ENCODE data around the gene DACH2.

DACH2 gene

DNA sequence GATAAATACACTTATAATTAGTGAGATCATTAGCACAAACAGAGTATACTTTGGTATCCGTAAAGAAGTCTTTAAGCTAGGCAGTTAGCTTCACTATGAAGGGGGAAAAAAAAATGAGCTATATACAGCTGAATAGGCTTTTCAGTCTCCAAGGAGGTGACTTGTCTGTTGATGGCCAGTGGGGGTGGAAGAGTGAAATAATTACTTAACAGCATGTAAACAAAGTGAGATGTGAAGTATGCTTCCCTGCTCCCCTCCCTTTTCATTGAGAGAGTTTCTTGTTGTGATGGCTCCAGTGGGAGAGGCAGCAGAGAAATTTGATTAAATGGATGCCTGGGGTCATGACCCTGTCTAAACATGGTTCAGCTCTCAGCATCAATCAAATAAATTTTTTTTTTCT is 180.9 kb downstream of the DACH2 start:
- no peak for DNase-seq

GRCh38 chrX:86348669-86349068 is 200.4 kb downstream of the DACH2 start:
- DNase-seq: peak; percentile 11

DNA sequence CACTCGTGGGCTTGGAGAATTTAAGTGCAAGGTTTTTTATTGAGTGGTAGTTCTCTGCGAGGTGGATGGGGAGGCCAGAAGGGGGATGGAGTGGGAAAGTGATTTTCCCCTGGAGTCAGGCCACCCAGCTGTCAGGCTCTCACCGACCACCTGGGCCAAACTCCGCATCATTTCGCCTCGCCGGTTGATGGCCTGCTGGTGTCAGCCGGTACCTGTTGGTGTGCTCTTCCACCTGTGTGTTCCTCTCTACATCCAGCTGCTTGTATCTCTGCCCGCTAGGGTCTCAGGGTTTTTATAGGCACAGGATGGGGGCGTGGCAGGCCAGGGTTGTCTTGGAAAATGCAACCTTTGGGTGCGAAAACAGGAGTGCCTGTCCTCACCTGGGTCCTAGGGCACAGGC is 200.9 kb downstream of the DACH2 start:
- DNase-seq: no peak

DNA sequence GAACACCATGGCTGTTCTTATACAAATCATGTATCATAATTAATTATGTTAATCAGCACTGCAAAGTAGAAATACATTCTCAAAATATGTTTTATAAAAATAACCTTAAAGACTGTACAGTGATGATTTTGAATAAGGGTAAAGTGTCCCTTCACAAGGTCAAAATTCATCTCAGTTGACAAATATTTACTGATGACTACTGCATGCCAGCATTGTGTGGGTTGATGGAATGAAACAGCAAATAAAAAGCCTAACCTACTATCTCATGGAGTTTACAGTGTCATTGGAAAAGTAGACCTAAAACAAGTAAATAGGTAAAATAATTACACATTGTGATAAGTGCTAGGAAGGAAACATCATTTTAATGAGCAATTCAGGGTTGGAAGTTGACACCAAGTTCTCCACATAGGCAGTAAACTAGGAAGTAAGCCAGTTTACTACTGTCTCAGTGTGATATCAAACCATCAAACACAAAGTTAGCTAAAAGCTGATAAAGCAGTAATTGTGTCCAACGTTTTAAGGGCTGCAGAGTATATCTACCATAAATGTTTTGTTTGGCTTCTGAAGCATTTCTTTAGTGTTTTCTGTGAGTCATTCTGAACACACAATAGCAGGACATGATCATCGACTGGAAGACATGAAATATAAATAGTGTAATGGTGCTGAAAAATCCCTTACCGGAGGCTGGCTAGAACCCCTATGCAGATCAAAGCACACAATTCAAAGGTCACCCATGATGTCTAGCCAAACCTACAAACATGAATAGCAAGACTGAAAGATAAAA is 221.8 kb downstream of the DACH2 start:
- no peak for DNase-seq

DNA sequence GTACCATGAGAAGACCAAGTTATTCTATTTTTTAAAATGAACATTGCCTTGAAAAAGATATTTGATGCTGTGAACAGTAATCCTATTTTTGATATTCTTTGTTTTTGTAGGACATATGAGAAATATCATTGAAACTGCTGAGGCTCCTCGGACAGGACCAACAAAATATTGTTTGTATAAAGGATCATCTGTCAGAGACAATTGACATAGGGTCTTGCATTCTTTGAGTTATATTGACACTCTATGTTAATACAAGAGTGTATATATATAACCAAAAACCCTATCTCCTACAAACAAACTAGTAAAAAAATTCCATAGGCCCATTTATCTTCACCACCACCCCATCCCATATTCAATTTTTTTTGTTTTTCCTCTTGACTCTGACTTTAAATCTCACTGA is 222.7 kb downstream of the DACH2 start:
- DNase-seq: no peak

DNA sequence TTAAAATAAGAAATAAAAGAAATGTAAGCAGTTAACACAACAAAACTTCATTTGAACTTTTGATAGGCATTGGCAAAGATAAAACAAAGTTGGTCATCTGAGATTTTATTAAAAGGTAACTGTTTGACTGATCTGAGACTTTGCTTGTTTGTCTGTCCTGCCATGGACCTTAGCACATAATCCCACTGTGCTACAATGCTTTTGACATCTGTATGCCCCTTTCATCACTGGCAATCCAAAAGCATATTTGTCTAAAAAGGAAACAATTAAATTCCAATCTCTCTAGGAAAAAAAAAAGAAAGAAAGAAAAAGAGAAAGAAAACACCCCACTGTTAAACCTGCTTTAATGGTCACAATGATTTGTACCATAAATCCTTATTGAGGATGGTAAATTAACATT is 231.0 kb downstream of the DACH2 start:
- DNase-seq: no peak

DNA sequence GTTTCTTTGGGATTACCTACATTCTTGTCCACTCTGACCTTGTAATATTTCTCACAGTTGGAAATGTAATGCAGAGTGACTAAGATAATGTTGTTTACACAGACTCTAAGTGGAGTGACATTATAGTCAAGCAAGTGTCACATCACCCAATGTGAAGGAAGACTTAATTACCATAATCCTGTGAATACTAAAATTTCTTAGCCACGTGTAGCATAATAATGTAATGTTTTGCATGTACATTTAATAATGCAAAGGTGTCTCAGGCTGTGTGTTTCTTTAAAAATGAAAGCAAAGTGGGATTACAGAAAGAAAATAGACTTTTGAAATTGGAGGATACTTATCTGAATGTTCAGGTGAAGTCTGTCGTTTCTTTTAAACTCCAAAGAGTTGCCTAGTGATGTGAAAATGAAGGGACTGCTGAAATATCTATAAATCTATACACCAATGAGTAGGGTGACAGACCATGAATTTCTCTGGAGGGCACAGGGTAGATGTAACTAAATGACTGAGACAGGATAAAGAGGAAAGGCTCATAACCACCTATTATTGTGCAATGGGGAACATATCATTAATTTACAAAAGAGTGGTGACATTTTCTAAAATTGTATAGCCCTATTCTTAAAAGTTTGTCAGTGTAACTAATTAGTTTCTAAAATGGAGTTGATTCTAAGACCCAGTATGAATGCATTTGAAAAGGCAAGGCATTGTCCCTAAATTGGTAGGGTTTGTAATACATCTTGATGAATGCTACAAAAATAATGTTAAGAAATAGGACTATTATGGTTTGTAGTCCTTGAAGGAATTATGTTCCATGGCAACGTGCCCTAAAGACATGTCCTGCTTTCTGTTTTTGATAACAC is 235.7 kb downstream of the DACH2 start:
- DNase-seq: no peak

DNA sequence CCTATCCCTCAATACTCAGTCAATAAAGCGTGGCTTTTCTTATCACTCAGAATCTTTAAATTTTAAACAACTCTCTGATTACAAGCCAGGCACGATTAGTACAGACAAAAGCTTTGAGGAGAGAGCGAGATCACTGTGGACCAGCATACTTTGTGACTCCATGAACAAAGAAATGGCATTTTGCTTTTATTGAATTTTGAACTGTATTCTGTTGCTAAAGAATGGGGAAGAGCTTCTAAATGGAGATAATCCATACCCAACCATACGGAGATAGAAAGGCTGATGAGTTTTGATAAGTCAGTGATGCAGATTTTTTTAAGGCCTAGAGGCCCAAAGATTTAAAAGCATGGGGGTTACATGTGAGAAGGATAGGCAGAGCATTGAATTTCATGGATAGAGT is 259.1 kb downstream of the DACH2 start:
- DNase-seq: no peak

- no peak for DNase-seq
Observed at GRCh38 chrX:86421771-86422170, 273.5 kb downstream of the DACH2 start.

- peak; percentile 36 for DNase-seq
Observed at GRCh38 chrX:86436116-86436515, 287.9 kb downstream of the DACH2 start.

GRCh38 chrX:86455495-86455894 is 307.2 kb downstream of the DACH2 start:
- no peak for DNase-seq

DNA sequence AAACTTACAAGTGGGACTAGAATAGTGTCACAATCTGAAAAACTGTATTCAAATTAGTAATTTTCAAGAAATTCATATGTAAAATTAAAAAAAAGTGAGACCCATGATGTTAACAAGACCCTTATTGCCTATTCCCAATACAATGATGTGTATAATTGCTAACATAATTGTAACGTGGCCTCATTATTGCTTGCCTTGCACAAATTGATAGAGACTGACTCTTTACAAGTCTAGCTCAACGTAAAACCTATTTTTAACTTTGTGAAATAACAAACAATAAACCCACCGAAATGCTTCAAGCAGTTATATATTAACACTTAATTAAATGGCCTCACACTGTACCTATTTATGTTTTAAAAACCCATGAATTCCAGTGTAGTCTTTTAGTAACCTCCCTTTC is 312.5 kb downstream of the DACH2 start:
- DNase-seq: no peak

DNA sequence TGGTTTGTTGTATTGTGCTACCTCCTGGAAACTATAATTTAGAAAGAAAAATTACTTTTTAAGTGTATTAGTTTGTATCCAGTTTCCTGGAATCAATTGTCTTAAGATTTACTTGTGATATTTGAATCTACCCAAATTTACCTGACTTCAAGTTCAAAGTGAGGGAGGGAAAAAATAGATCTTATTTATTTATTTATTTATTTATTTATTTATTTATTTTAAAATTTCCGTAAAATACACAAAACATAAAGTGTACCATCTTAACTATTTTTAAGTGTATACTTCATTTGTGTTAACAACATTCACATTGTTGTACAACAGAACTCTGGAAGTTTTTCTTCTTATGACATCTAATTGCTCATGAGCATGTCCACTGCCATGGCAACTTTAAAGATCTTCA is 356.0 kb downstream of the DACH2 start:
- DNase-seq: no peak

DNA sequence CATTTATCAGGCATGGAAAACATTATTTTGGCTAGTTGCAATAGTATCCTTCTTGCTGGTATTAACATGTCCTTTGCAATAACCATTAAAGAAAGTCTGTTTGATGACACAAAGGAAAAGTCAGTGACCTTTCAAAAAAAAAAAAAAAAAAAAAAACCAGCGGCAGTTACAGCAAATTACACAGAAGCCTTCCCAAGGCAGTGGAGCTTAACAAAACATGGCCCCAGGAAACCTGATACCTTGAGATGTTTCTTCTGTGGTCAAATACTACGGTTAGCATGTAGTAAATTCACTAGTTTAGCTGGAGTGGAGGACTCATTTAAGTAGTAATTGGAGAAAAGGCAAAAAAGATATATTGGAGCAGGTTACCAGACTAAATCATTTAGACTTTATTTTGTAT is 359.1 kb downstream of the DACH2 start:
- DNase-seq: no peak

- DNase-seq: no peak
Observed at GRCh38 chrX:86579777-86580176, 431.5 kb downstream of the DACH2 start.

DNA sequence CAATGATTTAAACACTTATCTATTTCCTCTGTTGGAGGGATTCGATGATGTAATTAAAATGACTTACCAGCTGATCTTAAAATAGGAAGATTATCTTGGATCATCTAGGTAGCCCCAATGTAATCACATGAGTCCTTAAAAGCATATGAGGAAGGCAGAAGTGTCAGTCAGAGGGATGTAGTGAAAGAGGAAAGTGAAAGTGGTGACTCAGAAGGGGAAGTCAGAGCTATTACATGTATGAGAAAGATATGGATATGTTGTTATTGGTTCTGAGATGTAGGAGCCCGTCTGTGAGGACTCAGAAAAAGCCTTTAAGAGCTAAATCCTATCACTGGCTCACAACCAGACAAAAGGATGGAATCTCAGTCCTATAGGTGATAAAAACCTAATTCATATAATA is 456.4 kb downstream of the DACH2 start:
- no peak for DNase-seq

GRCh38 chrX:86696951-86697350 is 548.7 kb downstream of the DACH2 start:
- no peak for DNase-seq

DNA sequence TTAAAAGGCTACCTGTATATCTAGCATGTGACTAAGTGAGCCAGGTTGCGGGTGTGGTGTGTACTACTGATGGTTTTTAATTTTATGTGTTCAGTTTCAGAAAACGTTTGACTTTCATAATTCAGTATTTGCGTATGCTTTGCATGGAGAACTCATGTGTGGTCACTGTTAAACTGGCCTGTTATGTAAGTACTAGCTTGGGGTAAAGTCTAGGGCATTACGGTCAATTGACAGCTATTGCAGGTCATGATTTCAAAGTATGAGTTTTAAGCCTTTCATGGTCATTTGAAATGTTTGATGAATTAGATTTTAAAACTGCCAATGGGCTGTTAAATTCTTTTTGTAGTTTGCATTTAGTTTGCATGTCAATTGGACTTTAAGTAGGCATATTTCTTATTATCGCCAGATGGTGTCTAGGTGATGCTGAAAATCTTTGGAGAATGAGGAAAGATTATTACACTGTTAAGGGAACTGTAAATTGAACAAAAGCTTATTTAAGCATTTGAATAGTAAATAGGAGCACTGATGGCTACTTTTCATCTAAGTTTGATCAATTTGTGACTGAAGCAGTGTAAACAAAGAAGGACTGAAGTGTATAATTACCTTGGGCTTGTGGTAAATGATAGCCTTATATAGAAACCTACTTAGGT is 563.4 kb downstream of the DACH2 start:
- DNase-seq: no peak

GRCh38 chrX:86714441-86714840 is 566.2 kb downstream of the DACH2 start:
- DNase-seq: no peak

DNA sequence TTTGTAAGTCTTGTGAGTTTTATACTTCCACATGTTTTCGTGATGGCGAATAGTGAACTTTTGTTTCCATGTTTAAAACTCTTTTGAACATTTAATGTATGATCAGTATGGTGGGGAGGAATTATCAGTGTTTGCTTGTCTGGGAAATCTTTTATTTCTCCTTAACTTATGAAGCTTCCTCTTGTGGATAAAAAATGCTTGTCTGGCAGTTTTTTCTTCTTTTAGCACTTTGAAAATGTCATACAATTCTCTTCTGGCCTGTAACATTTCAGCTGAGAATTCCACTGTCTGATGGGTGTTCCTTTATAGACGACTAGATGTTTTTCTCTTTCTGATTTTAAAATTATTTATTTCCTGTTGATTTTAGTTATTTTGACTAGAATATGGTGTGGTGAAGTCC is 576.0 kb downstream of the DACH2 start:
- DNase-seq: no peak

DNA sequence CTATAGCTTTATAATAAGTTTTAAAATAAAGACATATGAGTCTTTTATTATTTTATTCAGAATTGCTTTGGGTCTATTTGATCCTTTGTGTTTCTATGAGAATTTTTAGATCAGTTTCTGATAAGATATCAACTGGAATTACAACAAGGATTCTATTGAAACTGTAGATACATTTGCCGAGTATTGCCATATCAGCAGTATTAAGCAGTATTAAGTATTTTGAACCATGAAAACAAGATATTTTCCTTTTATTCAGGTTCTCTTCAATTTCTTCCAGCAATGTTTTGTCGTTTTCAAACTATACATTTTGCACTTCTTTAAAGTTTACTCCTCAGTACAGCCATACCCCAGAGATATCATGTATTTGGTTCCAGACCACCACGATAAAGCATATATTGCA is 598.8 kb downstream of the DACH2 start:
- DNase-seq: no peak

GRCh38 chrX:86805241-86805640 is 657.0 kb downstream of the DACH2 start:
- DNase-seq: no peak

DNA sequence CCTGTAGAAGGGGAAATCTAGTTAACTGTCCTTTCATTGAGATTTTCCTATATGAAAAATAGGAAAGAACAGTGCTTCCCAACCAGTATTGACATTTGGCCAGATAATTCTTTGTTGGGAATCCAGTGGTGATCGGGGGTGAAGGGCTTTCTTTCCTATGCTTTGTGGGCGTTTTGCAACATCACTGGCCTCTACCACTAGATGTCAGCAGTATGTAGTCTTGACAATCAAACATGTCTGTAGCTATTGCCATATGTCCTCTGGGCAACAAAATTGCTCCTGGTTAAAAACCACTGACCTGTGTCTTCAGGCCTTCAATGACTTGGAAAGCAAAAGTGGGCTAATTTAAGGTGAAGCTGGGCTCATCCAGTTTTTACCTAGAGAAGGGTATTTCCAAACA is 658.5 kb downstream of the DACH2 start:
- DNase-seq: peak; percentile 8

GRCh38 chrX:86809651-86810050 is 661.4 kb downstream of the DACH2 start:
- no peak for DNase-seq
